Adrenal gland (tissue), 5 donors: ENCODE data around the gene CAB39.

ENCODE experiments used
- POLR2A ChIP-seq, 2 donors: fragments of 450-650 bp; IDR thresholded peaks; one replicate each; pipeline ENCODE4 v1.6.1; 2017; ENCODE audit warnings: antibody characterized with exemption in 2 of 2, mild to moderate bottlenecking in 2 of 2, moderate library complexity in 1 of 2
- TF ChIP-seq, protein P1 (sequence below), 6 experiments: fragments of 450-650 bp in 4 of 6; fragments of 200-600 bp in 2 of 6; sonication (generic) in 1 of 6; IDR thresholded peaks; 1 replicate in 5 of 6; 2 replicates in 1 of 6; pipeline versions ENCODE4 v1.5.1 to v1.8.0; 2016 to 2021; ENCODE audit warnings: antibody characterized with exemption in 6 of 6, mild to moderate bottlenecking in 2 of 6, moderate library complexity in 1 of 6
- donor health status: DM: no; HTN: no; CAD: no.

DNA sequence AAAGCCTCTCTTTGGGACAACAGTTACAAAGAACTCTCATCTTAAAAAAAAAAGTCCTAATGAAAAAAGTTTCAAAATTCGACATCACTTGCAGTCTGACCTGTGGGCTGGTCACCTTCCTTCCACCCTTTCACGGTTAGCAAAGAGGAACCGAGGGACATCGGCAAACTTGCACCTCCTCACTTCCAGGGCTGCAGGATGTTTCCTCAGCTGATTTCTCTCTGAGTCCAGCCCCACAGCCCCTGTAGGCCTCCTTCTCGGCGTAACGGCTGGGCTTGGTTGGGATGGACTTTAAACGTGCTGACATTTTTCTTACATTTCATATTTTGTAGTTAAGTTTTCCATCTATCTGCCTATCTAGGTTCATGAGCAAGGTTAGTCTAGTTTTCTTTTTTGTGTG, 5.7 kb upstream of the CAB39 start:
- TF ChIP-seq, protein P1, sequence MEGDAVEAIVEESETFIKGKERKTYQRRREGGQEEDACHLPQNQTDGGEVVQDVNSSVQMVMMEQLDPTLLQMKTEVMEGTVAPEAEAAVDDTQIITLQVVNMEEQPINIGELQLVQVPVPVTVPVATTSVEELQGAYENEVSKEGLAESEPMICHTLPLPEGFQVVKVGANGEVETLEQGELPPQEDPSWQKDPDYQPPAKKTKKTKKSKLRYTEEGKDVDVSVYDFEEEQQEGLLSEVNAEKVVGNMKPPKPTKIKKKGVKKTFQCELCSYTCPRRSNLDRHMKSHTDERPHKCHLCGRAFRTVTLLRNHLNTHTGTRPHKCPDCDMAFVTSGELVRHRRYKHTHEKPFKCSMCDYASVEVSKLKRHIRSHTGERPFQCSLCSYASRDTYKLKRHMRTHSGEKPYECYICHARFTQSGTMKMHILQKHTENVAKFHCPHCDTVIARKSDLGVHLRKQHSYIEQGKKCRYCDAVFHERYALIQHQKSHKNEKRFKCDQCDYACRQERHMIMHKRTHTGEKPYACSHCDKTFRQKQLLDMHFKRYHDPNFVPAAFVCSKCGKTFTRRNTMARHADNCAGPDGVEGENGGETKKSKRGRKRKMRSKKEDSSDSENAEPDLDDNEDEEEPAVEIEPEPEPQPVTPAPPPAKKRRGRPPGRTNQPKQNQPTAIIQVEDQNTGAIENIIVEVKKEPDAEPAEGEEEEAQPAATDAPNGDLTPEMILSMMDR (IDR thresholded peaks at IDR 0.05): no peak
- no peak for TF ChIP-seq POLR2A (IDR thresholded peaks at IDR 0.05)
